ENCODE results near the gene MAPT. TPM values are rescaled to one million over a fixed set of nuclear protein-coding genes. Genes with fewer than 3 reads are reported as not detected.

MAPT gene
- total RNA-seq, 1 donor from 2014 or later: 2.4 TPM

GRCh38 chr17:46025510-46026165 is 131.3 kb downstream of the MAPT start:
- Mint-ChIP-seq H3K9me3 (no peaks in the 10 kb centered on the region), H3K27me3 (ENCODE audit: insufficient read depth, low read depth) (peaks cover 7% of the 10 kb centered on the region), H3K36me3 (peaks cover 25% of the 10 kb centered on the region), H3K4me3 (no peak overlapping the region), H3K4me1 (peaks cover 26% of the 10 kb centered on the region), H3K27ac (peak overlapping the region; percentile 91)
- Histone ChIP-seq H4K20me1 (ENCODE audit: low read depth) (peaks cover 43% of the 10 kb centered on the region), H3K27ac (no peak overlapping the region), H3K4me2 (no peak overlapping the region), H3K27me3 (no peaks in the 10 kb centered on the region), H3K36me3 (no peaks in the 10 kb centered on the region), H3K4me3 (no peak overlapping the region), H3K4me1 (peaks cover 25% of the 10 kb centered on the region), H3F3A (ENCODE audit: low read depth) (peaks cover 18% of the 10 kb centered on the region), H3K79me2 (ENCODE audit: low read depth) (no peaks in the 10 kb centered on the region), H3K9me3 (ENCODE audit: low read depth) (no peaks in the 10 kb centered on the region), H3K9ac (no peak overlapping the region), H2AFZ (replicated peaks) (no peak overlapping the region)
- TF ChIP-seq, protein P1, sequence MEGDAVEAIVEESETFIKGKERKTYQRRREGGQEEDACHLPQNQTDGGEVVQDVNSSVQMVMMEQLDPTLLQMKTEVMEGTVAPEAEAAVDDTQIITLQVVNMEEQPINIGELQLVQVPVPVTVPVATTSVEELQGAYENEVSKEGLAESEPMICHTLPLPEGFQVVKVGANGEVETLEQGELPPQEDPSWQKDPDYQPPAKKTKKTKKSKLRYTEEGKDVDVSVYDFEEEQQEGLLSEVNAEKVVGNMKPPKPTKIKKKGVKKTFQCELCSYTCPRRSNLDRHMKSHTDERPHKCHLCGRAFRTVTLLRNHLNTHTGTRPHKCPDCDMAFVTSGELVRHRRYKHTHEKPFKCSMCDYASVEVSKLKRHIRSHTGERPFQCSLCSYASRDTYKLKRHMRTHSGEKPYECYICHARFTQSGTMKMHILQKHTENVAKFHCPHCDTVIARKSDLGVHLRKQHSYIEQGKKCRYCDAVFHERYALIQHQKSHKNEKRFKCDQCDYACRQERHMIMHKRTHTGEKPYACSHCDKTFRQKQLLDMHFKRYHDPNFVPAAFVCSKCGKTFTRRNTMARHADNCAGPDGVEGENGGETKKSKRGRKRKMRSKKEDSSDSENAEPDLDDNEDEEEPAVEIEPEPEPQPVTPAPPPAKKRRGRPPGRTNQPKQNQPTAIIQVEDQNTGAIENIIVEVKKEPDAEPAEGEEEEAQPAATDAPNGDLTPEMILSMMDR (IDR thresholded peaks at IDR 0.05): no peak
- TF ChIP-seq EZH2phosphoT487 (IDR thresholded peaks at IDR 0.05) (no peak), EZH2 (IDR thresholded peaks at IDR 0.05) (no peak)
- no peak for DNase-seq (ENCODE audit: low spot score)

DNA sequence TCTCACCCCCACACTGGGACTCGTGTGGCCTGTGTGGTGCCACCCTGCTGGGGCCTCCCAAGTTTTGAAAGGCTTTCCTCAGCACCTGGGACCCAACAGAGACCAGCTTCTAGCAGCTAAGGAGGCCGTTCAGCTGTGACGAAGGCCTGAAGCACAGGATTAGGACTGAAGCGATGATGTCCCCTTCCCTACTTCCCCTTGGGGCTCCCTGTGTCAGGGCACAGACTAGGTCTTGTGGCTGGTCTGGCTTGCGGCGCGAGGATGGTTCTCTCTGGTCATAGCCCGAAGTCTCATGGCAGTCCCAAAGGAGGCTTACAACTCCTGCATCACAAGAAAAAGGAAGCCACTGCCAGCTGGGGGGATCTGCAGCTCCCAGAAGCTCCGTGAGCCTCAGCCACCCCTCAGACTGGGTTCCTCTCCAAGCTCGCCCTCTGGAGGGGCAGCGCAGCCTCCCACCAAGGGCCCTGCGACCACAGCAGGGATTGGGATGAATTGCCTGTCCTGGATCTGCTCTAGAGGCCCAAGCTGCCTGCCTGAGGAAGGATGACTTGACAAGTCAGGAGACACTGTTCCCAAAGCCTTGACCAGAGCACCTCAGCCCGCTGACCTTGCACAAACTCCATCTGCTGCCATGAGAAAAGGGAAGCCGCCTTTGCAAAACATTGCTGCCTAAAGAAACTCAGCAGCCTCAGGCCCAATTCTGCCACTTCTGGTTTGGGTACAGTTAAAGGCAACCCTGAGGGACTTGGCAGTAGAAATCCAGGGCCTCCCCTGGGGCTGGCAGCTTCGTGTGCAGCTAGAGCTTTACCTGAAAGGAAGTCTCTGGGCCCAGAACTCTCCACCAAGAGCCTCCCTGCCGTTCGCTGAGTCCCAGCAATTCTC is 132.1 kb downstream of the MAPT start:
- no peak overlapping the region for H3K27ac Mint-ChIP-seq
- DNase-seq (ENCODE audit: low spot score): no peak
- H3K27ac ChIP-seq: no peak overlapping the region

GRCh38 chr17:46027048-46027975 is 133.0 kb downstream of the MAPT start:
- no peak overlapping the region for H2AFZ ChIP-seq (replicated peaks)
- H3K4me2 ChIP-seq: no peak overlapping the region
- H3K27ac ChIP-seq: no peak overlapping the region
- H4K20me1 ChIP-seq (ENCODE audit: low read depth): peaks cover 51% of the 10 kb centered on the region
- H3K79me2 ChIP-seq (ENCODE audit: low read depth): no peaks in the 10 kb centered on the region
- TF ChIP-seq, protein P1 (IDR thresholded peaks at IDR 0.05): no peak
- Mint-ChIP-seq H3K4me3 (no peak overlapping the region), H3K9me3 (no peaks in the 10 kb centered on the region), H3K36me3 (peaks cover 34% of the 10 kb centered on the region), H3K4me1 (peaks cover 26% of the 10 kb centered on the region), H3K27ac (peak overlapping the region; percentile 9), H3K27me3 (ENCODE audit: insufficient read depth, low read depth) (peaks cover 5% of the 10 kb centered on the region)
- H3K27me3 ChIP-seq: no peaks in the 10 kb centered on the region
- peaks cover 23% of the 10 kb centered on the region for H3F3A ChIP-seq (ENCODE audit: low read depth)
- H3K4me3 ChIP-seq: no peak overlapping the region
- DNase-seq (ENCODE audit: low spot score): no peak
- no peak overlapping the region for H3K9ac ChIP-seq
- peaks cover 25% of the 10 kb centered on the region for H3K4me1 ChIP-seq
- no peaks in the 10 kb centered on the region for H3K36me3 ChIP-seq
- no peaks in the 10 kb centered on the region for H3K9me3 ChIP-seq (ENCODE audit: low read depth)

More for the DNA sequence above, 132.1 kb downstream of the MAPT start:
- TF ChIP-seq, protein P1 (IDR thresholded peaks at IDR 0.05): no peak
- no peak for TF ChIP-seq EZH2phosphoT487 (IDR thresholded peaks at IDR 0.05)
- TF ChIP-seq EZH2 (IDR thresholded peaks at IDR 0.05): no peak
- Histone ChIP-seq H3K4me2 (no peak overlapping the region), H3K4me3 (no peak overlapping the region), H2AFZ (replicated peaks) (no peak overlapping the region), H4K20me1 (ENCODE audit: low read depth) (peaks cover 45% of the 10 kb centered on the region), H3K4me1 (peaks cover 25% of the 10 kb centered on the region), H3F3A (ENCODE audit: low read depth) (peaks cover 23% of the 10 kb centered on the region), H3K36me3 (no peaks in the 10 kb centered on the region), H3K27me3 (no peaks in the 10 kb centered on the region), H3K79me2 (ENCODE audit: low read depth) (no peaks in the 10 kb centered on the region), H3K9ac (no peak overlapping the region), H3K9me3 (ENCODE audit: low read depth) (no peaks in the 10 kb centered on the region)
- Mint-ChIP-seq H3K4me3 (no peak overlapping the region), H3K9me3 (no peaks in the 10 kb centered on the region), H3K36me3 (peaks cover 32% of the 10 kb centered on the region), H3K4me1 (peaks cover 26% of the 10 kb centered on the region), H3K27me3 (ENCODE audit: insufficient read depth, low read depth) (peaks cover 7% of the 10 kb centered on the region)
